Activated T-cell treated with anti-CD3 and anti-CD28 coated beads, Interleukin-2, amount 50 U/mL, for 72 hours (primary cell): ENCODE measurements around the gene ZNF679. TPM values are rescaled to one million over a fixed set of nuclear protein-coding genes. Genes with fewer than 3 reads are reported as not detected.
"Not testable (repeated sequence)": the region's sequence is repeated elsewhere in the genome, so short reads cannot be mapped to it uniquely, and the experiment has no call there.

Experiments
- ATAC-seq, 2 donors: fragments of 150-1000 bp; cut with Tn5 transposase; replicated peaks in 1 of 2; 2 replicates each; pipeline ENCODE4 v1.10.0; 2021; ENCODE audit warnings: moderate library complexity in 2 of 2, mild to moderate bottlenecking in 1 of 2
- DNase-seq, 2 donors: peaks; one replicate each; pipeline ENCODE4 v3.0.0; 2021 to 2022; ENCODE audit warnings: mixed read lengths in 1 of 2
- H3K27ac Mint-ChIP-seq: one replicate; pipeline ENCODE4 v1.8.0; 2022; ENCODE audit warnings: mild to moderate bottlenecking, moderate library complexity, mixed read lengths
- H3K27me3 Mint-ChIP-seq: one replicate; pipeline ENCODE4 v1.8.0; 2022; ENCODE audit warnings: low read depth, mixed read lengths
- H3K36me3 Mint-ChIP-seq, 2 donors: one replicate each; pipeline ENCODE4 v1.8.0; 2022; ENCODE audit warnings: mixed read lengths in 2 of 2, mild to moderate bottlenecking in 1 of 2; ENCODE audit not compliant: insufficient read depth in 2 of 2
- H3K4me1 Mint-ChIP-seq: one replicate; pipeline ENCODE4 v1.8.0; 2022; ENCODE audit warnings: low read depth, mixed read lengths
- H3K4me3 Mint-ChIP-seq, 2 donors: one replicate each; pipeline ENCODE4 v1.8.0; 2022; ENCODE audit warnings: mild to moderate bottlenecking in 2 of 2, mixed read lengths in 2 of 2, moderate library complexity in 2 of 2
- H3K9me3 Mint-ChIP-seq, 2 donors: one replicate each; pipeline ENCODE4 v1.8.0; 2022; ENCODE audit warnings: mixed read lengths in 2 of 2
- total RNA-seq, 2 donors: library from RNA; stranded (reverse); gene quantifications; one replicate each; pipeline ENCODE4 v1.2.3, GENCODE V29; 2022

ZNF679 gene
- not detected for total RNA-seq

DNA sequence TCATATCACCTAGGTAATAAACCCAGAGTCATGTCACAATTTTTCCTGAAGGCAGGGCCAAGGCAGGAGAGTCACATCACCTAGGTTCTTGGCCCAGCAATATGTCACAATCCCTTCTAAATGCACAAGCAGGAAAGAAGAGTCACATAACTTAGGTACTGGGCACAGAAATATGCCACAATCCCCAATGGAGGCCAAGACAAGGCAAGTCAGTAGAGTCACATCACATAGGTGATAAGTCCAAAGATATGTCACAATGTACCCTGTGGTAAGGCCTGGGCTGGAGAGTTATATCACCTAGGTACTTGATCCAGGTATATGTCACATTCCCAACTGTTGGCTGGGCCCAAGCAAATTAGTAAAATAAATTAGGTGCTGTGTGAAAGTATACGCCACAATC, at the start of gene ZNF679:
TSS of gene ZNF679 (plus strand) at position 301 of the 400 bp plus-strand sequence. CDS start 20,644 bp downstream, outside the sequence.
- H3K27ac Mint-ChIP-seq, H3K4me1 Mint-ChIP-seq, ATAC-seq, H3K4me3 Mint-ChIP-seq, DNase-seq, H3K36me3 Mint-ChIP-seq, H3K27me3 Mint-ChIP-seq: not testable (repeated sequence)
- peaks cover 5 to 12% of the 10 kb centered on the region in 2 donors for H3K9me3 Mint-ChIP-seq

DNA sequence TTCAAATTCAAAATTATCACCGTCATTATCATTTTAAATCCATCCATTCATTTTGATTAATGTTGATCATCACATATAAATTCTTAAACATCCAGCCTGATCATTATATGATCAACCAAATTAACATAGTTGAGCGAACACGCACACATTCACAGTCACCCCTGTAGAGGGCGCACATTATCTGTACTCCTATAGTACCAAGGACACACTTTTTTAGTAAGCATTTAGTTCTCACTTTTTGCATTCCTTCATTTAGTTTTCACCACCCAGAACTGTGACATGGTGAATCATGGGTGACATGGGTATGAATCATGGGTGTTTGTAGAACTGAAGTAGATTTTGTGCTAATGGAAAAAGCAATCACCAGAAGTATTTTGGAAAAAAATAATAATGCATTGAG, 47.3 kb upstream of the ZNF679 start:
- ATAC-seq (peak in 1 of 2 donors; percentile 32), DNase-seq (peak; percentile 10)
- no peak overlapping the region for H3K4me3 Mint-ChIP-seq

DNA sequence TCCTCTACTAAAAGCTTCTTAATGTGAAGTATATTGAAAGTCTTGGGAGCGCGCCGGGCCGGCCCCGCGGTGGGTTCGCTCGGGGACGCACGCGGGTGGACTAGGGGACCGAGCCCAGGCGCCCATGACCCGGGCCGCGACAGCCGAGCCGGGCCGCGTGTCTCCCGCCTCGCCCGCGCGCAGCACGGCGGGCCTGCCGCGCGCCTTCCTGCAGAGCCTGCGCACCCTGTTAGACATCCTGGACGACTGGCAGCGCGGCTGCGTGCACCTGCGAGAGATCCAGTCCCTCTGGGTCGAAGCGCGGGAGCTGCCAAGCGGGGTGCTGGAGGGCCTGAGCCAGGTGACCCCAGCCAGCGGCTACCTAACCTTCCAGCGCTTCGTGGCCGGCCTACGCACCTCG, 46.7 kb upstream of the ZNF679 start:
- H3K27ac Mint-ChIP-seq: no peak overlapping the region
- ATAC-seq: no peak
- peaks cover 6% of the 10 kb centered on the region for H3K27me3 Mint-ChIP-seq
- DNase-seq: no peak
- H3K9me3 Mint-ChIP-seq: peaks cover 2% of the 10 kb centered on the region in 2 donors
- no peak overlapping the region for H3K4me3 Mint-ChIP-seq
- H3K36me3 Mint-ChIP-seq: peaks cover 3 to 12% of the 10 kb centered on the region in 2 donors
- no peaks in the 10 kb centered on the region for H3K4me1 Mint-ChIP-seq

More for the DNA sequence above, 47.3 kb upstream of the ZNF679 start:
- Mint-ChIP-seq H3K27ac (no peak overlapping the region), H3K27me3 (peaks cover 6% of the 10 kb centered on the region), H3K9me3 (peaks cover 2% of the 10 kb centered on the region in 2 donors), H3K36me3 (peaks cover 3 to 12% of the 10 kb centered on the region in 2 donors), H3K4me1 (no peaks in the 10 kb centered on the region)

DNA sequence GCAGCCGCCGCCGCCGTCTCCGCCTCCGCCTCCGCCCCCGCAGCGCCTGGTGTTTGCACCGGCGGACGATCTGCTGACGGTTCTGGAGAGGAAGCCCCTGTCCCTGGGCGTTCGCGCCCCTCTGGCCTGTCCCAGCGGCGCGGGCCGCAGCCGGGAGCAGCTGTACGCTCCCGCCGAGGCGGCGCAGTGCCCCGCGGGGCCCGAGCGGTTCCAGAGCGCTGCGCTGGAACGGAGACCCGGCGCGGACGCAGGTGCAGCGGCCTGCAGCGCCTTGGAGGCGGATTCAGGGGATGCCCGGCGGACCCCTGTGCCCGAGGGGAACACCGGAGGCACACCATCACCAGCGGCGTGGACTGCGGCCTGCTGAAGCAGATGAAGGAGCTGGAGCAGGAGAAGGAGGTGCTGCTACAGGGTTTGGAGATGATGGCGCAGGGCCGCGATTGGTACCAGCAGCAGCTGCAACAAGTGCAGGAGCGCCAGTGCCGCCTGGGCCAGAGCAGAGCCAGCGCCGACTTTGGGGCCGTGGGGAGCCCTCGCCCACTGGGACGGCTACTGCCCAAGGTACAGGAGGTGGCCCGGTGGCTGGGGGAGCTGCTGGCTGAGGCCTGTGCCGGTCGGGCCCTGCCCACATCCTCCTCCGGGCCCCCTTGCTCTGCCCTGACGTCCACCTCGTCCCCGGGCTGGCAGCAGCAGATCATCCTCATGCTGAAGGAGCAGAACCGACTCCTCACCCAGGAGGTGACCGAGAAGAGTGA, 46.1 kb upstream of the ZNF679 start:
- no peak overlapping the region for H3K27ac Mint-ChIP-seq
- H3K9me3 Mint-ChIP-seq: peaks cover 2% of the 10 kb centered on the region in 2 donors
- no peak for ATAC-seq
- H3K36me3 Mint-ChIP-seq: peaks cover 3 to 12% of the 10 kb centered on the region in 2 donors
- H3K27me3 Mint-ChIP-seq: peaks cover 6% of the 10 kb centered on the region
- H3K4me3 Mint-ChIP-seq: no peak overlapping the region
- H3K4me1 Mint-ChIP-seq: no peaks in the 10 kb centered on the region
- DNase-seq: no peak

DNA sequence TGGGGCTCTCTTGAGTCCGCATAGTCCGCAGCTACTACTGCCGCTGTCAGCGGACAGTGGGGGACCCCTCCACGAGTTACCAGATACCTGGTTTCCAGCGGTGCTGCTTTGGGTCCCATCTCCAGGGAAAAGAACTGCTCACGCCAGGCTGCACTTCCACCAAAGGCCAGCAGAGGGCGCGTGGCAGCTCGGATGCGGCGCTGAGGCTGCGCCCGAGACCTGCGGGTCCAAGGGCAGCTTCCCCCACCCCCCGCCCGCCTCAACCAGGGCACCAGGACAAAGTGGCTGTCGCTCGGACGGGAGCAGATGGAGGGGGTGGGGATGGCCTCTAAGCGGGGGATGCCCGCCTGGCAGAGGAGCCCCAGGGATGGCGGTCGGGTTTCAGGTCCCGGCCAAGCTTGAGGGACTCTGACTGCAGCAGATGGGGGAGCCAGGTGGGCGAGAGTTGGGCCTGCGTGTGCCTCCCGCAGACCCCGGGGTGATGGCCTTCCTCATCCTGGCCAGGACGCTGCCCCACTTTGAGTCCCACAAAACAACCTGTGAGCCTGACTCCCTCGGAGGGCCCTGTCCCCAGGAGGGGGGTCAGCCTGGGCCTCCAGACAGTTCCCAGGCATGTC, 45.0 kb upstream of the ZNF679 start:
- DNase-seq: peak; percentile 17 to 55
- peaks cover 6% of the 10 kb centered on the region for H3K27me3 Mint-ChIP-seq

DNA sequence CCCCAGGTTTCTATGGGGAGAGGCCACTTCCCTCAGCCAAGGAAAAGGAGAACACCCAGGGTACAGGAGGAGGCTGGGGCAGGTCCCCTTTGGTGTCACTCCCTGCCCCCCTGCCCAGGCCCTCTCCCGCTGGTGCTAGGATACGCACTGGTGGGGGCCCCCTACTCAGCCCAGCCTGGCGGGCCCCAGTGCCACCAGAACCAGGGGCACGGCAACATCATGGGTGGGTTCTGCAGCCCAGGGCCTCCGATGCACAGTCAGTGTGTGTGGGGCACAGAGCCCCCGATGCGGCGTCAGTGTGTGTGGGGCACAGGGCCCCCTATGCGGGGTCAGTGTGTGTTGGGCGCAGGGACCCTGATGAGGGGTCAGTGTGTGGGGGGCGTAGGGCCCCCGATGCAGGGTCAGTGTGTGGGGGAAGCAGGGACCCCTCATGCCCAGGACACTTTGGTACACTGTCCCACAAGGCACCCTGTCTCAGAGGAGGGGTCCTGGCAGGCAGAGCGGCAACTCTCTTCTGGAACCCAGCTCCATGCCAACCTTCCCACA, 44.4 kb upstream of the ZNF679 start:
- H3K27me3 Mint-ChIP-seq: peaks cover 6% of the 10 kb centered on the region
- H3K4me1 Mint-ChIP-seq: no peaks in the 10 kb centered on the region
- H3K27ac Mint-ChIP-seq: no peak overlapping the region
- no peak for ATAC-seq
- H3K9me3 Mint-ChIP-seq: peaks cover 2% of the 10 kb centered on the region in 2 donors
- peaks cover 3 to 9% of the 10 kb centered on the region in 2 donors for H3K36me3 Mint-ChIP-seq
- H3K4me3 Mint-ChIP-seq: no peak overlapping the region
- no peak for DNase-seq

More for the DNA sequence above, 45.0 kb upstream of the ZNF679 start:
- no peaks in the 10 kb centered on the region for H3K4me1 Mint-ChIP-seq
- no peak overlapping the region for H3K4me3 Mint-ChIP-seq
- H3K27ac Mint-ChIP-seq: no peak overlapping the region
- H3K36me3 Mint-ChIP-seq: peaks cover 3 to 12% of the 10 kb centered on the region in 2 donors
- peaks cover 2% of the 10 kb centered on the region in 2 donors for H3K9me3 Mint-ChIP-seq
- no peak for ATAC-seq

DNA sequence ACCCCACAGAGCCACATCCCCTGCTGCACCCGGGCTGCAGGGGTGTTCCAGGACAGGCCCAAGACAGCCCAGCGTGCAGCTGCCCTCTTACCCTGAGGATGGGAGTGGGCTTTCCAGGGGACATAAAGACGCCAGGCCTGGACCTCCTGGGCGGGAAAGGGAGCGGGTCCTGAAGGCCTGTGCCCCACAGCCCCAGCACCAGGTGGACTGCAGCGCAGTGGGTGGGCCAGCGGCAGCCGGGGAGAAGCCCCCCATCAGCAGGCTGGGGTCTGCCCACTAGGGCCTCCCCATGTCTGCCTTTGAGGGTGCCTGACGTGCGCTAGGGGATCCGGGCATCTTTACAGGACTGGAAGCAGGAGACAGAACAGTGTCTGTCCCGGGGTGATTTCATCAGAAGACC, 43.9 kb upstream of the ZNF679 start:
- H3K4me1 Mint-ChIP-seq: no peaks in the 10 kb centered on the region
- no peak overlapping the region for H3K27ac Mint-ChIP-seq
- peaks cover 2% of the 10 kb centered on the region in 2 donors for H3K9me3 Mint-ChIP-seq
- DNase-seq (no peak), ATAC-seq (no peak)
- H3K36me3 Mint-ChIP-seq: peaks cover 3 to 8% of the 10 kb centered on the region in 2 donors
- peaks cover 6% of the 10 kb centered on the region for H3K27me3 Mint-ChIP-seq
- no peak overlapping the region for H3K4me3 Mint-ChIP-seq

DNA sequence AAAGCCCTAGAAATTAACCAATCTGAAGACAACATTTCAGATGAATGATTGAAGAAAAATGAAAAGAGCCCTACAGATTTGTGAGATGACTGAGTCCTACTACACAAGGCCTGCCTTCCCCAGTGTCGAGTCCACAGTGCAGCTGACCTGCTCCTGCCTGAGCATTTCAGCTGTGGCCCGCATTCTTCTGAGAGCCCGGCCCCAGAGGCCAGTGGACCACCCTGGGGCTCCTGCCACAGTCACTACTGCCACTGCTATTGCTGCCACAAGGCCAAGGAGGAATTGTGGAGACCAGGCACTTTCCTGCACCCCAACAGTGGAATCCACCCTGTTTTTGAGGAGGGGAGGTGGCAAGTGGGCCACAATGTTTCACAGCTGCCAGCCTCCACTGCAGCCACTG, 40.9 kb upstream of the ZNF679 start:
- ATAC-seq: no peak
- H3K36me3 Mint-ChIP-seq: no peaks in the 10 kb centered on the region
- DNase-seq: no peak
- no peaks in the 10 kb centered on the region for H3K4me1 Mint-ChIP-seq
- H3K9me3 Mint-ChIP-seq: peaks cover 2 to 3% of the 10 kb centered on the region in 2 donors
- no peak overlapping the region for H3K4me3 Mint-ChIP-seq
- H3K27ac Mint-ChIP-seq: no peak overlapping the region
- no peaks in the 10 kb centered on the region for H3K27me3 Mint-ChIP-seq

DNA sequence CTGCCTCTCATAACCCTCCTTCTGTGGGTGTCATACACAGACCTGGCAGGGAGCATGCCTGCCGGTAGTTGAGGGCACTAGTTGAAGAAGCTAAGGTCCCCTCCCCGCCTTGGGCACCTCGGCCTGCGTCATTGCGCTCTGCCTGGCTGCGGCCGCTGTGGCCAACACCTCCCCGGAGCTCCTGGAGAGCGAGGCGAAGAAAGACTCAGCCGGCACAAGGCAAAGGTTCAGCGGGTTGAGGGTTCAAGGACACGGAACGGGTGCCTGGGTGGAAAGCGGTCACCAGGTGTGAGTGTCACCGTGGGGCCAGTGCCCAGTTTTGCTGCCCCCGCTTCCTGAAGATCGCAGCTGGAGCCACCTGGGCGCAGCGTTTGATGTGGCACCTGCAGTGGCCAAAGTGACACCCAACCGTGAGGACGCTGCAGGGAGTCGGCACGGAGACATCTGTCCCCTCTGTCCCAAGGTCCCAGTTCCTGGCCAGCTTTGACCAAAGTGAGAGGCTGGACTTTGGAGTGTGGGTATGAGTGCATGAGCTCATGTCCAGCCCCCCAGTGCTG, 36.0 kb upstream of the ZNF679 start:
- Mint-ChIP-seq H3K4me1 (no peaks in the 10 kb centered on the region), H3K27me3 (no peaks in the 10 kb centered on the region), H3K9me3 (peaks cover 2 to 5% of the 10 kb centered on the region in 2 donors), H3K27ac (no peak overlapping the region), H3K4me3 (no peak overlapping the region), H3K36me3 (peaks cover 0 to 1% of the 10 kb centered on the region in 2 donors)
- DNase-seq (no peak), ATAC-seq (no peak)

DNA sequence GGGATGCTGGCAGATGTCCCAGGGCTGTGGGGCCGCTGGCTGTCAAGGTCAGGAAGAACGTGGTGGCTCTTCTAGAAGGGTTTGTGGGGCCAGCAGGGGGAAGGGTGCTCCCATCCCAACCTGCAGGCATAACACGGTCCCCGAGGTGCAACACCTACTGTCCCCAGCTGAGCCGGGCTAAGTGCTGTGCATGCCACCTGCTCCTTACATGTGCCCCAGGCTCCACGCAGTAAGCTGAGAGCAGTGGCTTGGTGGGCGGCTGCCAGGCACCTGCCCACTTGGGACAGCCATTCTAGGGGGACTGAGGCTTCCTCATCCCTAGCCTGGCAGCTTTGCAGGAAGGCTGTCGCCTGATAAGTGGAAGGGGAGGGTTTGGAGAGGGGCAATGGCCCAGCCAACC, 35.5 kb upstream of the ZNF679 start:
- ATAC-seq: no peak
- no peak overlapping the region for H3K4me3 Mint-ChIP-seq
- no peaks in the 10 kb centered on the region for H3K4me1 Mint-ChIP-seq
- no peak overlapping the region for H3K27ac Mint-ChIP-seq
- peaks cover 2 to 5% of the 10 kb centered on the region in 2 donors for H3K9me3 Mint-ChIP-seq
- DNase-seq: no peak
- peaks cover 0 to 1% of the 10 kb centered on the region in 2 donors for H3K36me3 Mint-ChIP-seq
- no peaks in the 10 kb centered on the region for H3K27me3 Mint-ChIP-seq

DNA sequence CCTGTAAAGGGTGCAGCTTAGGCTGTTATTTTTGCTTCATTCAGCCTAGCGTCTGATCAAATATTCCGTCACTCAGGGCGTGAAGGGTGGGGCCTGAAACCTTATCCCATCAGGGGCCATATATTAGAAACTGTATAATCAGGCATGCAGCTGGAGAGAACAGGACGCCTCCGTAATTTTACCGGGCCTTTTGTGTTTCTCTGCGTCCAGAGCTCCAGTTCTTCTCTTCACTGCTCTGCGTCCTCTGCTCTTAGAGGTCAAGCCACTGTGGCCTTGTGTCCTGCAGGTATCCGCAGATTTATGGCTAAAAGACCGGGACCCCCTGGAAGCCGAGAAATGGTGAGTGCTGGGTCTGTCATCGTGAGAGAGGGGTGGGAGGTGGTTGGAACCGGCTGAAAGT, 21.4 kb upstream of the ZNF679 start, which contains the start of gene ZNF735:
TSS of gene ZNF735 (plus strand) at position 301 of the 400 bp plus-strand sequence. CDS start at position 301, 0 bp downstream.
- H3K4me1 Mint-ChIP-seq: no peaks in the 10 kb centered on the region
- H3K9me3 Mint-ChIP-seq: peaks cover 2 to 8% of the 10 kb centered on the region in 2 donors
- peaks cover 4 to 7% of the 10 kb centered on the region in 2 donors for H3K36me3 Mint-ChIP-seq
- H3K4me3 Mint-ChIP-seq: no peak within 1 kb of the TSS
- DNase-seq (no peak), ATAC-seq (no peak)
- H3K27ac Mint-ChIP-seq: no peak within 1 kb of the TSS
- H3K27me3 Mint-ChIP-seq: no peaks in the 10 kb centered on the region

DNA sequence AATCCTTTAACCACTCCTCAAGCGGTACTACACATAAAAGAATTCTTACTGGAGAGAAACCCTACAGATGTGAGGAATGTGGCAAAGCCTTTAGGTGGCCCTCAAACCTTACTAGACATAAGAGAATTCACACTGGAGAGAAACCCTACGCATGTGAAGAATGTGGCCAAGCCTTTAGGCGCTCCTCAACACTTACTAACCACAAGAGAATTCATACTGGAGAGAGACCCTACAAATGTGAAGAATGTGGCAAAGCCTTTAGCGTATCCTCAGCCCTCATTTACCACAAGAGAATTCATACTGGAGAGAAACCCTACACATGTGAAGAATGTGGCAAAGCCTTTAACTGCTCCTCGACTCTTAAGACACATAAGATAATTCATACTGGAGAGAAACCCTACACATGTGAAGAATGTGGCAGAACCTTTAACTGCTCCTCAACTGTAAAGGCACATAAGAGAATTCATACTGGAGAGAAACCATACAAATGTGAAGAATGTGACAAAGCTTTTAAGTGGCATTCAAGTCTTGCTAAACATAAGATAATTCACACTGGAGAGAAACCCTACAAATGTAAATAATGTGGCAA, 8.5 kb upstream of the ZNF679 start:
- H3K4me3 Mint-ChIP-seq, H3K27me3 Mint-ChIP-seq, ATAC-seq, H3K4me1 Mint-ChIP-seq, DNase-seq, H3K27ac Mint-ChIP-seq: not testable (repeated sequence)
- Mint-ChIP-seq H3K9me3 (peaks cover 17 to 21% of the 10 kb centered on the region in 2 donors), H3K36me3 (peaks cover 12 to 25% of the 10 kb centered on the region in 2 donors)
